WERI-Rb-1 (cell line): ENCODE data around the gene SH2D6.

Experiments
- DNase-seq: peaks from one replicate; pipeline ENCODE4 v3.0.0-alpha.2; 2020
- H3K27ac ChIP-seq: fragments of 250-450 bp; sonication (Bioruptor Pico); 2 replicates; pipeline ENCODE4 v1.5.1; 2020; ENCODE audit warnings: mild to moderate bottlenecking, moderate library complexity
- H3K27me3 ChIP-seq: fragments of 250-450 bp; sonication (Bioruptor Pico); 2 replicates; pipeline ENCODE4 v1.5.1; 2021; ENCODE audit warnings: mild to moderate bottlenecking, low read depth, moderate library complexity; ENCODE audit not compliant: insufficient read depth, severe bottlenecking
- H3K36me3 ChIP-seq: fragments of 250-450 bp; sonication (Bioruptor Pico); 2 replicates; pipeline ENCODE4 v1.5.1; 2020; ENCODE audit warnings: mild to moderate bottlenecking, moderate library complexity
- H3K4me3 ChIP-seq: 2 replicates; pipeline ENCODE4 v1.5.1; 2011; ENCODE audit warnings: low read depth, mild to moderate bottlenecking, control low read depth, low read length
- H3K9me3 ChIP-seq: fragments of 250-450 bp; sonication (Bioruptor Pico); 2 replicates; pipeline ENCODE4 v1.5.1; 2021; ENCODE audit warnings: mild to moderate bottlenecking, moderate library complexity; ENCODE audit not compliant: severe bottlenecking
- TF ChIP-seq, protein P1 (sequence below): IDR thresholded peaks from 2 replicates; pipeline ENCODE4 v1.5.1; 2011; ENCODE audit warnings: low read depth, mild to moderate bottlenecking, control low read depth, inconsistent platforms, low read length

The SH2D6 gene

DNA sequence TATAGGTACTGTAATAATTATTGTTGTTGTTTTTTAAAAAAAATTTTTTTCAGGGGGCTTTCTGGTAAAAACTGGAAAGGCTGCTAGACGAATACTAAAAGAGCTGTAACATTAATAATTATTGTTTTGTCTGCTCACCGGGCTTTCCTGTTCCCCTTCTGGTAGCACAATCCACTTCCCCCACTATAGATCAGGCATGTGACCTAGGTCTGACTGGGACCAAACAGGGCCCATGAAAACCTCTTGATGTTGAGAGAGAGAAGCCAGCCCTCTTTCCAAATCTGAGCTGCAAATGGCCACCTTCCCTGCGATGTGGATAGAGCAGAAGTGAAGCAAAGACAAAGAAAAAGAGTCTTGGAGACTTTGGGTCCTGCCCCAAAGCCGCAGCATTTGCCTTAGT, 23.4 kb downstream of the SH2D6 start:
- no peaks in the 10 kb centered on the region for H3K27me3 ChIP-seq
- H3K36me3 ChIP-seq, result no peaks in the 10 kb centered on the region
- DNase-seq, result no peak
- no peaks in the 10 kb centered on the region for H3K9me3 ChIP-seq
- H3K27ac ChIP-seq, result no peak overlapping the region
- TF ChIP-seq, protein P1, sequence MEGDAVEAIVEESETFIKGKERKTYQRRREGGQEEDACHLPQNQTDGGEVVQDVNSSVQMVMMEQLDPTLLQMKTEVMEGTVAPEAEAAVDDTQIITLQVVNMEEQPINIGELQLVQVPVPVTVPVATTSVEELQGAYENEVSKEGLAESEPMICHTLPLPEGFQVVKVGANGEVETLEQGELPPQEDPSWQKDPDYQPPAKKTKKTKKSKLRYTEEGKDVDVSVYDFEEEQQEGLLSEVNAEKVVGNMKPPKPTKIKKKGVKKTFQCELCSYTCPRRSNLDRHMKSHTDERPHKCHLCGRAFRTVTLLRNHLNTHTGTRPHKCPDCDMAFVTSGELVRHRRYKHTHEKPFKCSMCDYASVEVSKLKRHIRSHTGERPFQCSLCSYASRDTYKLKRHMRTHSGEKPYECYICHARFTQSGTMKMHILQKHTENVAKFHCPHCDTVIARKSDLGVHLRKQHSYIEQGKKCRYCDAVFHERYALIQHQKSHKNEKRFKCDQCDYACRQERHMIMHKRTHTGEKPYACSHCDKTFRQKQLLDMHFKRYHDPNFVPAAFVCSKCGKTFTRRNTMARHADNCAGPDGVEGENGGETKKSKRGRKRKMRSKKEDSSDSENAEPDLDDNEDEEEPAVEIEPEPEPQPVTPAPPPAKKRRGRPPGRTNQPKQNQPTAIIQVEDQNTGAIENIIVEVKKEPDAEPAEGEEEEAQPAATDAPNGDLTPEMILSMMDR, result no peak
- no peak overlapping the region for H3K4me3 ChIP-seq

DNA sequence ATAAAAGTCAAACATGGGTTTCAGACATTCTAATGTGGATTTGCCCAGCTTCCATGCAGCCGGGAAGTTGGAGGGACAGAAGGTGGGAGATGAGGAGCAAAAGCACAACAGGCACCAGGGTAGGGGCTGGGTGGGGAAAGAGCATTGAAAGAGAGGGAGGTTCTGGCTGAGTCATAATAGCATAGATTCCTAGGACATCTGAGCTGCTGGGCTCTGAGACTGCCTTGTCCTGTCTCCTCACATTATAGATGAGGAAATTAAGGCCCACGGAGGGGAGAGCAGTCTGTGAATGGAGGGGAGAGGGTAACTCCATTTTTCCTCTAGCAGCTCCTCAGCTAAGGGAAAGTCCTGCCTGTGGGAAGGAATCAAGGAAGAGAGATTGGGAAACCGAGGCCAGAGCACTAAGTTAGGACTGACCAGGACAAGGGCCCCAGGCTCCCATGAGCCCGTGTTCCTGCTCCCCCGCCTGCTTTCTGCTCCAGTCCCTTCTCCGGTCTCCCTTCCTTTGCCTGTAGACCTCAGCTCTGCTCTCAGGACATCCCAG, 26.2 kb downstream of the SH2D6 start:
- TF ChIP-seq, protein P1, result no peak
- Histone ChIP-seq H3K4me3 (no peak overlapping the region), H3K9me3 (no peaks in the 10 kb centered on the region), H3K27me3 (no peaks in the 10 kb centered on the region), H3K27ac (no peak overlapping the region), H3K36me3 (no peaks in the 10 kb centered on the region)
- DNase-seq, result no peak

DNA sequence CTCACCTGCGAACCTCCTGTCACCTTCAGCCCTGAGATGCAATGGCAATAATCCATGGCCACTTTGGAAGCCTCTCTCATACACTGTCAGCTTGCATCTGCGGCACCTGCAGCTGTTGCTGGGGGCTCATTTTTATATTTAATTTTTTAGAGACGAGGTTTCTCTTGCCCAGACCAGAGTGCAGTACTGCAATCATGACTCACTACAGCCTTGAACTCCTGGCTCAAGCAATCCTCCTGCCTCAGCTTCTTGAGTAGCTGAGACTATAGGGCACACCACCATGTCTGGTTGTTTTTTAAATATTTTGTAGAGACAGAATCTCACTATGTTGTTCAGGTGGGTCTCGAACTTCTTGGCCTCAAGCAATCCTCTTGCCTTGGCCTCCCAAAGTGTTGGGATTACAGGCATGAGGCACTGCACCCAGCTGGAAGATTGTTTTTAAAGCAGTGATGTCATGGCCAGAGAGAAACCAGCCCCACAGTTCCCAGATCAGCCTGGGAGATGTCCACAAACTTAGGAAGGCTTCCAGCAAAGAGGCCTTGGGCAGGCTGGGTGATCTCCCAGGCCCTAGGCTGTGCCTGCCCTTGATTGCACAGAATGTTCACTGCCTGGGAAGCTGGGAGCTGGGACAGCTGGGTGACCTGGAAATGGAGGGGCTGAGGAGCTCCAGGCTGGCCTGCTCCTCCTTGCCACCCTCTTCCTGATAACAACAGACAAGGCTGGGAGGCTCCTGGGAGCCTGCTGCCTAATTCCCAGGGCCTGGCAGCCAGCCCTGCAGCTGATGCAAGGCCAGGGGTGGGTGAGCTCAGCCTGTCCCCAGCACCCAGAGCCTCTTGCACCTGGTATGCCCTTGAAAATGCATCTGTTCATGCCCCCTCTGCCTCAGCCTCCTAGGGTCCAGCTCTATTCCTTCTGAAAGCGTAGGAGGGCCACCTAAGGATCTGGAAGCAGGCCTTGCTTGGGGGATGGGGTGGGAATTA, 27.1 kb downstream of the SH2D6 start:
- Histone ChIP-seq H3K4me3 (no peak overlapping the region), H3K9me3 (no peaks in the 10 kb centered on the region), H3K36me3 (no peaks in the 10 kb centered on the region), H3K27me3 (no peaks in the 10 kb centered on the region), H3K27ac (peak overlapping the region; percentile 28)
- TF ChIP-seq, protein P1, result no peak
- DNase-seq, result no peak

DNA sequence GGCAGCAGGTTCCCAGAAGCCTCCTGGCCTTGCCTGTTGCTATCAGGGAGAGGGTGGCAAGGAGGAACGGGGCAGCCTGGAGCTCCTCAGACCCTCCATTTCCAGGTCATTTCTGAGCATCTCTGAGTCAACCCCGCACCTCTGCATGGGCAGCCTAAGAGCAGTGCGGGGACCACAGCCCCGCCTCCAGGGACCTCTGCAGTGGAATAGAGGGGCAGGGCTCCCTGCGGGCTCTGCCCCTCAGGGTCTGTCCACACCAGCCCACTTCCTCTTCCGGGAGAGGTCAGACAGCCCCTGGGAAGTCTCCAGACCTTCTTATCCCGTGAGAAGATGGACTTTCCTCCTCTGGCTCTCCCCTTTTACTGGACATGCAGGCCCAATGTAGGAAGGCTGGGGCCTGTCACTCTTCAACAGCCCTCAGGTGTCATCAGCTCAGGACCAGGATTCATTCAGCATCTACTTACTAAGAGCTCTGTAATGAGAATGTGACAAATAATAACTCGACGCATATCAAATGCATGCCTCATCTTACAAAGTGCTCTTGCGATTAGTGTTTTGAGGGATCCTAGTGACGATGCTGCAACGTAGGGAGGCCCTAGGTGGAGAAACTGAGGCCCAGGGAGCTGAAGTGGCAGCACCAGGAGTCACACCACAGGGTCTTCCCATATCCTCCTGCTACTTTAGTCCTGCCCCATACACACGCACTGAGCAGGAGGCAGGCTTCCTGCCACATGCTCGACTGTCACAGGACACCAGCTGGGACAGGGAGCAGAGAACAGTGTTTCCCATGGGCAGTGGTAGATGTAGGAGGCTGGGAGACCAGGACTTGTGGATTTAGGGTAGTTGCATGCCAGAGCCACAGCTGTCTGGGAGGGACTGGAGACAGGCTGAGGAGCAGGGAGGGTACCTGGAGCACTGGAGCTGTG, 28.0 kb downstream of the SH2D6 start:
- no peak overlapping the region for H3K4me3 ChIP-seq
- no peaks in the 10 kb centered on the region for H3K9me3 ChIP-seq
- H3K27ac ChIP-seq, result peak overlapping the region; percentile 28

DNA sequence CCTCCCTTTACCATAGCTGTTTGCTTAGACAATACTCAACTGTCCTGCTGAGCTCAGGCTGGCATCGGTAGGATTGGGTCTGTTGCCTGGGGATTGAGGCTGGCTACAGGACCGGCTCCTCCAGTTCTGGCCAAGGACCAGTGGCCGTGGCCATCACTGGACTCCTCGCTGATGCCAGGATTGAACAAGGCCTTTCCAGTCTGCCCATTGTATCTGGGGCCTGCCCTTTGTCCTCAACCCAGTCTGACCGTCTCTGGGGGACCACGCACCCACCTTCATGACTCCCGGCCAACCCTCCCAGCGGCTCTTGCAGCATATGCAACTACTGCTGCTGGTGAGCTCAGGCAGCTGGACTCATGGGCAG, 28.7 kb downstream of the SH2D6 start:
- H3K27me3 ChIP-seq, result no peaks in the 10 kb centered on the region
- no peak for DNase-seq
- H3K4me3 ChIP-seq, result no peak overlapping the region
- H3K36me3 ChIP-seq, result no peaks in the 10 kb centered on the region
- TF ChIP-seq, protein P1, result no peak
- H3K27ac ChIP-seq, result no peak overlapping the region
- no peaks in the 10 kb centered on the region for H3K9me3 ChIP-seq

More for the DNA sequence above, 28.0 kb downstream of the SH2D6 start:
- Histone ChIP-seq H3K36me3 (no peaks in the 10 kb centered on the region), H3K27me3 (no peaks in the 10 kb centered on the region)
- TF ChIP-seq, protein P1, result no peak
- no peak for DNase-seq
